Measurements from ENCODE around the gene FDPS. TPM values are rescaled to one million over a fixed set of nuclear protein-coding genes. Genes with fewer than 3 reads are reported as not detected.
"Not testable (repeated sequence)": the region's sequence is repeated elsewhere in the genome, so short reads cannot be mapped to it uniquely, and the experiment has no call there.

Gene FDPS
- total and polyA plus RNA-seq, 2 experiments from 2014 or later, result 287 to 366 TPM

- TF ChIP-seq ZNF462 (CRISPR knock-in tag; IDR thresholded peaks at IDR 0.05) (no peak), STAT1 (IDR thresholded peaks at IDR 0.05; ENCODE audit: unreplicated experiment) (no peak), CREB1 (CRISPR knock-in tag; IDR thresholded peaks at IDR 0.05; ENCODE audit: low read depth) (no peak), JUNB (IDR thresholded peaks at IDR 0.05; ENCODE audit: unreplicated experiment) (no peak), NANOG (IDR thresholded peaks at IDR 0.05; ENCODE audit: borderline replicate concordance) (no peak), EZH2phosphoT487 (IDR thresholded peaks at IDR 0.05; ENCODE audit: unreplicated experiment) (no peak)
These were observed 20.6 kb upstream of the FDPS start (continued) for GRCh38 chr1:155287987-155288543.

GRCh38 chr1:155291006-155291405, 17.7 kb upstream of the FDPS start:
- not testable (repeated sequence) for H3K36me3 ChIP-seq (ENCODE audit: insufficient read depth); H3K4me2 ChIP-seq; H3K79me2 ChIP-seq (replicated peaks; ENCODE audit: insufficient read depth); H3K27ac Mint-ChIP-seq; DNase-seq (ENCODE audit: low spot score); H3K9me3 Mint-ChIP-seq; H3K4me3 ChIP-seq; H2AFZ ChIP-seq; H4K20me1 ChIP-seq (replicated peaks; ENCODE audit: insufficient read depth); H3K9me2 ChIP-seq (ENCODE audit: insufficient read depth); H3K36me3 Mint-ChIP-seq (ENCODE audit: low read depth); ATAC-seq; H3K4me3 Mint-ChIP-seq; H3F3A ChIP-seq (replicated peaks; ENCODE audit: low read depth); H3K27ac ChIP-seq (ENCODE audit: low read depth); H3K4me1 ChIP-seq (ENCODE audit: insufficient read depth)
- Mint-ChIP-seq H3K4me1 (peaks cover 12% of the 10 kb centered on the region), H3K27me3 (ENCODE audit: insufficient read depth, low read depth, poor library complexity) (peaks cover 19% of the 10 kb centered on the region)
- H3K27me3 ChIP-seq (ENCODE audit: insufficient read depth), result peaks cover 29% of the 10 kb centered on the region

Measured in GM23338 (cell line).